Brain microvascular endothelial cell (primary cell): ENCODE measurements around the gene IMMP2L.

ENCODE experiments used
- DNase-seq: peaks from one replicate; pipeline ENCODE4 v3.0.0-alpha.2; 2020
- H3K27ac ChIP-seq: fragments of 250-450 bp; sonication (Bioruptor Pico); 2 replicates; pipeline ENCODE4 v1.5.1; 2020; ENCODE audit warnings: mild to moderate bottlenecking, moderate library complexity
- H3K27me3 ChIP-seq: fragments of 250-450 bp; sonication (Bioruptor Pico); replicated peaks from 2 replicates; pipeline ENCODE4 v1.5.1; 2020; ENCODE audit warnings: mild to moderate bottlenecking
- H3K36me3 ChIP-seq: fragments of 250-450 bp; sonication (Bioruptor Pico); replicated peaks from 2 replicates; pipeline ENCODE4 v1.5.1; 2020; ENCODE audit warnings: mild to moderate bottlenecking
- H3K4me3 ChIP-seq: 2 replicates; pipeline ENCODE4 v1.5.1; 2011; ENCODE audit warnings: low read depth, mild to moderate bottlenecking, control low read depth, low read length, moderate library complexity
- in situ Hi-C: cut with HindIII; loops from 2 replicates; pipeline ENCODE4 v1.10.0; 2017; ENCODE audit warnings: low sequenced_read_pairs, low pct_ligation_motif_present
- TF ChIP-seq, protein P1 (sequence below): IDR thresholded peaks from 2 replicates; pipeline ENCODE4 v1.5.1; 2011; ENCODE audit warnings: low read depth, mild to moderate bottlenecking, moderate library complexity, low read length, control low read depth, inconsistent platforms; ENCODE audit errors: missing control alignments

IMMP2L gene

DNA sequence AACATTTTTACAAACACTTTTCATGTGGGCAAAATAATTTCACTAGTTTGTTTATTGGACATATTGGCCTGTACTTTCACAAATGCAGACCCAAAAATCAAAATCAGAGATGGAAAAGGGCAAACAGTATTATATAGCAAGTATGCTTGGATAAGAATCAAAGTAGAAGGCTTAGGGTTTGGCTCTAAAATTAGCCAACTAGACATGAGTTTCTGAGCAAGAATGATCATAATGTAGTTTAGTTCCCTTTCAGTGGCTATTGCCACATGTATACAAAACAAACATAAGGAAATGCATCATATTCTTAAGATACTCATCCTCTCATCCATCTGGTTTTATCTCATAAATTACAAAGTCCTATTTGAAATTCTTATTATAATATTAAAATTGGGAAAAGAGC is 132.5 kb downstream of the IMMP2L start:
- TF ChIP-seq, protein P1, sequence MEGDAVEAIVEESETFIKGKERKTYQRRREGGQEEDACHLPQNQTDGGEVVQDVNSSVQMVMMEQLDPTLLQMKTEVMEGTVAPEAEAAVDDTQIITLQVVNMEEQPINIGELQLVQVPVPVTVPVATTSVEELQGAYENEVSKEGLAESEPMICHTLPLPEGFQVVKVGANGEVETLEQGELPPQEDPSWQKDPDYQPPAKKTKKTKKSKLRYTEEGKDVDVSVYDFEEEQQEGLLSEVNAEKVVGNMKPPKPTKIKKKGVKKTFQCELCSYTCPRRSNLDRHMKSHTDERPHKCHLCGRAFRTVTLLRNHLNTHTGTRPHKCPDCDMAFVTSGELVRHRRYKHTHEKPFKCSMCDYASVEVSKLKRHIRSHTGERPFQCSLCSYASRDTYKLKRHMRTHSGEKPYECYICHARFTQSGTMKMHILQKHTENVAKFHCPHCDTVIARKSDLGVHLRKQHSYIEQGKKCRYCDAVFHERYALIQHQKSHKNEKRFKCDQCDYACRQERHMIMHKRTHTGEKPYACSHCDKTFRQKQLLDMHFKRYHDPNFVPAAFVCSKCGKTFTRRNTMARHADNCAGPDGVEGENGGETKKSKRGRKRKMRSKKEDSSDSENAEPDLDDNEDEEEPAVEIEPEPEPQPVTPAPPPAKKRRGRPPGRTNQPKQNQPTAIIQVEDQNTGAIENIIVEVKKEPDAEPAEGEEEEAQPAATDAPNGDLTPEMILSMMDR = no peak
- in situ Hi-C loops = no loop called here
- DNase-seq = no peak

DNA sequence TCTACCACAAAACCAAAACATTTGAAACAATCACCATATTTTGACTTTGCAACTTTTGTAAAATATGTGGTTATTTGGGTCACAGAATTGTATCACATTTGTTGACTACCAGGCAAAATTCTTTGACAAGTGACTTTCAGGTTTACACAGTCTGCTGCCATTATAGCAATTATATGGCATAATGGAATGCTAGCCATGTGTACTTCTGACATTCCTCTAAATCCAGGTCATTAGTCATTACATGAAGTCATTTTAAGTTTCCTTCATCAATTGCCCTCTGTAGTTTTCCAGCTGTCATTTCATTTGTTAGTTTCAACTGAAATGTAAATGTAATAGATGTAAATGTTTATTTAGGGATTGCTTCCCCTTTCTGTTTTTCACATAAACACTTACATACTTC is 137.5 kb downstream of the IMMP2L start:
- peak; percentile 4 for DNase-seq
- Histone ChIP-seq H3K4me3 (no peak overlapping the region), H3K27ac (no peak overlapping the region), H3K36me3 (no peaks in the 10 kb centered on the region), H3K27me3 (no peaks in the 10 kb centered on the region)
- in situ Hi-C loops = no loop called here
- TF ChIP-seq, protein P1 = no peak

More for the DNA sequence above, 132.5 kb downstream of the IMMP2L start:
- H3K4me3 ChIP-seq = no peak overlapping the region
- no peak overlapping the region for H3K27ac ChIP-seq
- no peaks in the 10 kb centered on the region for H3K36me3 ChIP-seq
- H3K27me3 ChIP-seq = no peaks in the 10 kb centered on the region

DNA sequence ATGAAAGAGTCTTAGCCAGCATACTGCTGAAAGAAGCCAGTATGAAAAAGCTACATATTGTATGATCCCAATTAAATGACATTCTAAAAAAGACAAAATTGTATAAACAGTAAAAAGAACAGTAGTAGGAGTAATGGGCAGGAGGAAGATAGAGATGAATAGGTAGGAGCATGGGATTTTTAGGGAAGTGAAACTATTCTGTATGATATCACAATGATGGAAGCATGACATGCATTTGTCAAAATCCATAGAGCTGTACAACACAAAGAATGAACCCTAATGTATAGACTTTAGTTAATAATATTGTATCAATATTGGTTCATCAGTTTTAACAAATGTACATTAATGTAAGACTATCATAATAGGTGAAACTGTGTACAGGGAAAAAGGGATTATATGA is 147.9 kb downstream of the IMMP2L start:
- no peak overlapping the region for H3K27ac ChIP-seq
- H3K36me3 ChIP-seq = no peaks in the 10 kb centered on the region
- TF ChIP-seq, protein P1 = no peak
- no peak overlapping the region for H3K4me3 ChIP-seq
- in situ Hi-C loops = no loop called here
- H3K27me3 ChIP-seq = no peaks in the 10 kb centered on the region
- DNase-seq = no peak

DNA sequence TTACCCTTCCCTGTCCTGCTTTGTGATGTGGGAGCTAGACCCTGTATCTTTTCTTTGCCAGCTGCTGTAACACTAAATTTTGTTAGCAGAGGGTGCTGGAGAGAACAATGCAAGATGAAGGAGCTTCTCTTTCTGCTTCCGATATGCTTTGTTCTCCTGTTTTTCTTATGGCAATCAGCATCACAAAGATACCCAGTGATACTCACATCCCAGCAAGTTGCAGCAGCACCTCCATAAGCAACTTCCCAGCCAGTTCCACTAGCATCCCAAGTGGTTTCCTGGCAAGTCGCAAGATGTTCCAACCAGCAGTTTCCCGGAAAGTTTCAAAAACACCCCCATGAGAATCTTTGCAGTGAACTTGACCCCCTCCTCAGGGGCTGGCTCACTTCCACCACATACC is 148.6 kb downstream of the IMMP2L start:
- in situ Hi-C loops = no loop called here
- TF ChIP-seq, protein P1 = no peak
- H3K4me3 ChIP-seq = no peak overlapping the region
- no peak overlapping the region for H3K27ac ChIP-seq
- DNase-seq = no peak
- no peaks in the 10 kb centered on the region for H3K36me3 ChIP-seq
- H3K27me3 ChIP-seq = no peaks in the 10 kb centered on the region

DNA sequence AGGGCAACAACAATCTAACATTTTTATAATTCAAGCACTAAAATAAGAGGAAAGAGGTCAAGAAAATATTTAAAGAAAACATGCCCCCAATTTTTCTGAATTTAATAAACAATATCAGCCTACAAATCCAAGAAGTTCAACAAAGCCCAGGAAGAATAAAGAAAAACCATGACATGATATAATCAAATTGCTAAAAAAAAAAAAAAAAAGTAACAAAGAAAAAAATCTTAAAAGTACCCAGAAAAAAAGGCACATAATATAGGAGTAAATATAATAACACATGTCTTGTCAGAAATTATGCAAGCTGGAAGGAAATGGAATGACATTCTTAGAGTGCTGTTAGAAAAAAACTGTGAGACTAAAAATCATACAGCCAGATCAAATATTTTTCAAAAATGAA is 151.4 kb downstream of the IMMP2L start:
- in situ Hi-C loops = no loop called here
- no peak overlapping the region for H3K4me3 ChIP-seq
- H3K36me3 ChIP-seq = no peaks in the 10 kb centered on the region
- no peak for DNase-seq
- TF ChIP-seq, protein P1 = no peak
- H3K27ac ChIP-seq = no peak overlapping the region
- H3K27me3 ChIP-seq = no peaks in the 10 kb centered on the region

DNA sequence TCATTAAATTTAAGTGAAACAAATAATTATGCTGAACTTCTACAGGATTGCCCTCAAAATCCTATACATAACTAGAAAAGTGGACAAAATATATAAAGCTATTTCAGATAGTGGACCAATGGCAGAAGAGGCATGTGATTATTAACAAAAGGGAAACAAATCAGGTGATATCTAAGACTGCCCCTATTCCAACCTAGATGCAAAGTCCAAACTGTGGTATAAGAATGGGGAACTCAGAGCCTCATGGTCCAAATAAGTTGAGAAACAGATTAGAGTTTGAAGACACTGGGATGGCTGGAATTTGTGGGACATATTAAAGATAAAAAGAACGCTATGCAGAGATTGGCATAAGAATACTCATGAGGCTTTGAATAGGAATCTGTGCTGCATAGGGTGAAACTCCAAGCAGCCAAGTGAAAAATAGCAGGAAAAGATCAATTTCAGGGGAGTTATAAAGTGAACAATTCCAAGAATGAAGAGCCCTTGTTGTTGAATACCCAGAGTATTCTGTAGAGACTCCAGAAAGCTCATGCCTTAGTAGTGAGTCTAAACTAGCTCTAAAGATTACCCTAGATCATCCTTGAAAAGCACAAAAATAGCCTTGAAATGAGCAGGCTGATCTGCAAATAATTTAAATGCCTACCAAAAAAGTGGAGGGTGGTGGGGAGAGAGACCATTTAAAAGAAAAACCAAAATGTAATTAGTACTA is 152.4 kb downstream of the IMMP2L start:
- TF ChIP-seq, protein P1 = no peak
- DNase-seq = peak; percentile 22
- Histone ChIP-seq H3K4me3 (no peak overlapping the region), H3K27ac (no peak overlapping the region), H3K36me3 (no peaks in the 10 kb centered on the region), H3K27me3 (no peaks in the 10 kb centered on the region)
- in situ Hi-C loops = no loop called here
